ENCODE measurements around the gene FERMT2.

Gene FERMT2

GRCh38 chr14:52824462-52824861 lies 126.4 kb downstream of the FERMT2 start:
- no peak for DNase-seq (ENCODE audit: low read depth)

GRCh38 chr14:52821805-52822250 lies 129.0 kb downstream of the FERMT2 start:
- no peak for DNase-seq (ENCODE audit: low read depth)

- DNase-seq (ENCODE audit: low read depth), result no peak
Measured at GRCh38 chr14:52808101-52808500, 142.7 kb downstream of the FERMT2 start.

Data from fibroblast of the conjunctiva (primary cell).